Mononuclear cell (primary cell): ENCODE data around the gene CA4. TPM values are rescaled to one million over a fixed set of nuclear protein-coding genes. Genes with fewer than 3 reads are reported as not detected.
A peak's percentile ranks its signal among the peaks of the same experiment; 100 is the strongest.

Source experiments
- H3K27me3 ChIP-seq: 2 replicates; pipeline ENCODE4 v1.6.0; 2011; ENCODE audit warnings: low read length, control low read depth; ENCODE audit not compliant: insufficient read depth
- H3K4me1 ChIP-seq: 2 replicates; pipeline ENCODE4 v1.5.1; 2011; ENCODE audit warnings: mild to moderate bottlenecking, low read length, control low read depth; ENCODE audit not compliant: insufficient read depth
- H3K4me3 ChIP-seq: 2 replicates; pipeline ENCODE4 v1.5.1; 2011; ENCODE audit warnings: mild to moderate bottlenecking, low read length, moderate library complexity
- H3K9me3 ChIP-seq: 2 replicates; pipeline ENCODE4 v1.5.1; 2011; ENCODE audit warnings: low read depth, mild to moderate bottlenecking, control low read depth, low read length
- total RNA-seq: library from RNA; depleted of rRNA; stranded (reverse); fragments of >200 nt; gene quantifications from one replicate; pipeline ENCODE4 v1.2.3, GENCODE V29; 2012

The CA4 gene
- total RNA-seq, 1 donor = not detected

DNA sequence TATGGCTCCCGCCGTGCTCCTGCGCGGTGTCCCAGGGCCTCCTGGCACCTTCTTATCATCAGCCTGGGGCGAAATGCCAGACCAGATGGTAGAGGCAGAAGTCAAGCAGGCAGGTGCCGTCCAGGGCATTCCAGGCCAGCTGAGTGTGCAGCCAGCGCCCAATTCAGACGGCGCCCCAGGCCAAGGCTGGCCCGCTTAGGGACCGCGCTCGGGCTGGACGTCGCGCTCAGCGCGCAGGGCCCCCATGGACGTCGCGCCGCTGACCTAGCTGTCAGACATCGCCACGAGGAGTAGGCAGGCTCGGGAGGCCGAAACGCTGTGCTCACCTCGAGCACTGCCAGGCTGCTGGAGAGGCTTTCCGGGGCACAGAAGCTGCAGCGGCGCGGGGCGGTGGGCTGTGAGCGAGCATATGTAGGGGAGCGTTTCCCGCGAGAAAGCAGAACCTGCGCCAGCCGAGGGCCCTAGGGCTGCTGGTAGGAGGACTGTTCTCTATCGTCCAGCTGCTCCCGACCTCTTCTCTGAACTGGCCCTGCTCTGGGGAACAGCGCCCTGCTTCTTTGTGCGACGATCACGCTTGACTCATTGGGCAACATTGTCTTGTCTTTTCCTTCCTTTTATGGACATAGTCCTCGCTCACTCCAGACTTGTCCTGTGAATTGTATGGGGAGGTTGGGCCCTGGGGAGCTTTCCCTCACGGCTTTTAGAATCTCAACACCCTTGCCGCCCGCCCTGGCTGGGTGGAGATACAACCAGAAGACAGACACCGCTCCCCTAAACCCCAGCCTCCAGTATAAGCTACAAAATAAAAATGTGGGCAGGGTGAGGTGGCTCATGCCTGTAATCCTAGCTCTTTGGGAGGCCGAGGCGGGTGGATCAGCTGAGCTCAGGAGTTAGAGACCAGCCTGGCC is 8.4 kb upstream of the CA4 start:
- Histone ChIP-seq H3K9me3 (no peaks in the 10 kb centered on the region), H3K4me3 (no peak overlapping the region), H3K27me3 (peaks cover 53% of the 10 kb centered on the region), H3K4me1 (peaks cover 37% of the 10 kb centered on the region)

DNA sequence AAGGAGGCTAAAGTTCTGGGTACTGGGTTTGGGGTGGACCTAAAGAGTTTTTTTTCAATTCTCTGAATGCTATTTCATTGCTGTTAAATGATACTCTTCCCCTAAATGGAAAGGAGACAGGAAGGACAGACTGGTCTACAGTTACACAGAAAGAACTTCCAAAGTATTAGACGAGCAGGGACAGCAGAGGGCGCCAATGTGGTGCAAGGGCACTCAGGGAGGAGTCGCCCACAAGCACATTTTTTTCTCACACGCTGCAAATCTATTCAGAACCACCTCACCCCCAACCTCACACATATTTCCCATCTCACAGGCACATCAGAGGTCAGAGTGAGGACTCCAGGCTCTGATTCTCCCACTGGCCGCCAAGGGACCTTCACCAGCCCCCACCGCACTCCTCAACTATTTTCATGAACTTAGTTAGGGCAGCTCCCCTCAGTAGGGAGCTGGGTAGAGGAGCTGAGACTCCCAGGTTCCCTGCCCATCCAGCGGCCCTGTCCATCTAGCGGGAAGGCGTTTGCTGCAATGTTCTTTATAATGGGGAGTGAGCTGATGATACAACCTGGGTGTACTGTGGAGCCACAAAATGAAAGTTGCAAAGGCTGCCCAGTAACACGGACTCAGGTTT is 6.8 kb upstream of the CA4 start:
- no peaks in the 10 kb centered on the region for H3K9me3 ChIP-seq
- H3K4me1 ChIP-seq = peaks cover 37% of the 10 kb centered on the region
- peaks cover 56% of the 10 kb centered on the region for H3K27me3 ChIP-seq
- no peak overlapping the region for H3K4me3 ChIP-seq

GRCh38 chr17:60145006-60145935 is 4.5 kb upstream of the CA4 start:
- Histone ChIP-seq H3K4me1 (peaks cover 40% of the 10 kb centered on the region), H3K9me3 (no peaks in the 10 kb centered on the region), H3K27me3 (peaks cover 56% of the 10 kb centered on the region), H3K4me3 (no peak overlapping the region)

GRCh38 chr17:60146206-60146605 is 3.6 kb upstream of the CA4 start:
- no peaks in the 10 kb centered on the region for H3K9me3 ChIP-seq
- H3K4me3 ChIP-seq = no peak overlapping the region
- peaks cover 54% of the 10 kb centered on the region for H3K27me3 ChIP-seq
- H3K4me1 ChIP-seq = peaks cover 46% of the 10 kb centered on the region

- Histone ChIP-seq H3K27me3 (peaks cover 53% of the 10 kb centered on the region), H3K4me3 (no peak overlapping the region), H3K4me1 (peaks cover 39% of the 10 kb centered on the region), H3K9me3 (no peaks in the 10 kb centered on the region)
These were observed 2.1 kb upstream of the CA4 start for GRCh38 chr17:60147553-60148223.

GRCh38 chr17:60148373-60148772 is 1.4 kb upstream of the CA4 start:
- no peak overlapping the region for H3K4me3 ChIP-seq
- H3K9me3 ChIP-seq = no peaks in the 10 kb centered on the region
- H3K4me1 ChIP-seq = peaks cover 32% of the 10 kb centered on the region
- peaks cover 52% of the 10 kb centered on the region for H3K27me3 ChIP-seq

DNA sequence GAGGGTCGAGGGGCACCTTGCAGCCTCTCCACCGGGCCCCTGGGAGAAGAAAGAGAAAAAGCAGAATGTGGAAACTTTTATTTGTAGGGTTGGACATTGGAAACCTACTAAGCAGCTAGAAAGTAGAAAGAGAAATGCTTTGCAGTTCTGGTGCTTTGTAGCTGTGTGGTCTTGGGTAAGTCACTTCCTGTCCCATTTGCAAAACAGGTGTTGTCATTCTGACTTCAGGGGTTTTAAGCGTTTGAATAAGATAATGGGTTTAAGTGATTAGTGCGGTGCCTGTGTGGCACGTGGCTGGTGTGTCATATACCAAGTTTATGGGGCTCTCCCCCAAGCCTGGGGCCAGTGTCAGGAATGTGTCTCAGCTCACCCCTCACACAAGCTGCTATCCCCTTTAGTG is 1.6 kb downstream of the CA4 start:
- H3K4me3 ChIP-seq = peak overlapping the region; percentile 17
- peaks cover 46% of the 10 kb centered on the region for H3K27me3 ChIP-seq
- H3K9me3 ChIP-seq = no peaks in the 10 kb centered on the region

GRCh38 chr17:60153606-60154390 is 4.0 kb downstream of the CA4 start:
- Histone ChIP-seq H3K27me3 (peaks cover 35% of the 10 kb centered on the region), H3K4me1 (peaks cover 29% of the 10 kb centered on the region), H3K9me3 (no peaks in the 10 kb centered on the region), H3K4me3 (no peak overlapping the region)

More for the DNA sequence above, 1.6 kb downstream of the CA4 start:
- peaks cover 29% of the 10 kb centered on the region for H3K4me1 ChIP-seq

DNA sequence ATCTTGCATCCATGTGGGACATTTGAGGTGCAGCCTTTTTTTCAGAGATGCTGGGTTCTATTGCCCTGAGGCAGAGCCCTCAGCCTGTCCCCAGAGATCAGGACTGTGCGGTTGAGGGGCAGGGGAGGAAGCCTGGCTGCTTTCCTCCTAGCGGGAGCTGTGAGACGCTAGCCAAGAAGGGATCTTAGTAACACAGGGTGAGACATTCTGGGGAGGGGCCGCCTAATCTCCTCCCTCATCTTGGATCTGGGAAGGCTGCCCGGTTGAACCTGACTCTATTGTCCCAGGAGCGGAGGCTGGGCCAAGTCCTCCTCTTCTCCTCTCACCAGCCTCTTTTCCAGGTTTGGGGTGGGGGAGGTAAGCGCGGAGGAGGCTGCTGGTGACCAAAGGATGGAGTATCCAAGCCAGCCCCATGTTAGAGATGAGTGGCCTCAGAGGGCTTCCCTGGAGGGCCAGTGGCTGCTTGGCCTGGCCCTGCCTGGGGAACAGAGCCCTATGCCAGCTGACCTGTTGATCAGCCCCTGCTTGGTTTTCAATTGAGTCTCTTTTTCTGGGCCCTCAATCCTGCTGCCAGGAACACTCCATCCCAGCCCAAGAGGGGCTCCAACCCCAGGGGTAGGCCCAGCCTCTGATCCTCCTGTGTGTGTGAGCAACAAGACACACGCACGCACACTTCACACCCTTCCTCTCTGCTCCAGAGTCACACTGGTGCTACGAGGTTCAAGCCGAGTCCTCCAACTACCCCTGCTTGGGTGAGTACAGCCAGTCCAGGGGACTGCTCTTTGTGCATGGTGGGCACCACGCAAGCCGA is 5.0 kb downstream of the CA4 start:
- Histone ChIP-seq H3K27me3 (peaks cover 25% of the 10 kb centered on the region), H3K9me3 (no peaks in the 10 kb centered on the region), H3K4me3 (no peak overlapping the region), H3K4me1 (peaks cover 21% of the 10 kb centered on the region)

- Histone ChIP-seq H3K4me3 (no peak overlapping the region), H3K27me3 (peaks cover 20% of the 10 kb centered on the region), H3K4me1 (peaks cover 15% of the 10 kb centered on the region), H3K9me3 (no peaks in the 10 kb centered on the region)
These were observed 5.6 kb downstream of the CA4 start for GRCh38 chr17:60155427-60155814.

DNA sequence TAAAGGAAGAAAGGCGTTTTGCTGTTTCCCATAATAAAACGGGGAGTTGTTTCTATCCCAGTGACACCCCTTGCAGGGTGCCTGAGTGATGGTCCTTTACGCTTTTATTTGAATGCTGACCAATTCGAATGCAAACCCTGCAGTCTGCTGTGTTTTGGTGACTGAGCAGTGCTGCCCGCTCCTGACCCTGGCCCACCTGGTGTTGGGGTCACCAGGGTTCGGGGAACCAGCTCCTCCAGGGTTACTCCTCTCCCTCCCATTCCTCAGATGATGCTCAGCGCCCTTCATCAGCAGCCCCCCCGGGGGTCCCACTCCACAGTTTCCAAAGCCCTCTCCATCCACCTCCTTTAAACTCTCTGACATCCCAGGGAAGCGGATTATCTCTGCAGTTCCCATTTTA is 6.0 kb downstream of the CA4 start:
- H3K4me3 ChIP-seq = no peak overlapping the region
- H3K9me3 ChIP-seq = no peaks in the 10 kb centered on the region
- H3K27me3 ChIP-seq = peaks cover 17% of the 10 kb centered on the region
- peaks cover 11% of the 10 kb centered on the region for H3K4me1 ChIP-seq

DNA sequence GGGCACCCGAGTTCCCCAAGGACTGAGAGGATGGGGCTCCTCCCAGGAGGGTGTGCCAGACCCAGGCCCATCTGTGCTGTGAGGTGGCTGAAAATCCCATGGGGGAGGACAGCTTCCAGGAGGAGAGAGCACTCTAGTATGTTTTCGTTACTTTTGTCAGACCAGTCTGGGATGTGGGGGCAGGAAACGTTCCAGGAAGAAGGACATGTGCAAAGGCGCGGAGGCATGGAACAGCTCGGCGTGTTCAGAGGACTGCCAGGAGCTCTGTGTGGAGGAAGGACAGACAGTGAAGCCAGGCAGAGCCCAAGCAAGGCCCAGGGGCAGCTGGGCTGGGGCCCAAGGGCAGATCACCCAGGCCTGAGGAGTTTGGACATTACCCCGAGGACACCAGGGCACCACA is 7.0 kb downstream of the CA4 start:
- H3K27me3 ChIP-seq = peaks cover 9% of the 10 kb centered on the region
- H3K4me1 ChIP-seq = peaks cover 3% of the 10 kb centered on the region
- no peaks in the 10 kb centered on the region for H3K9me3 ChIP-seq
- H3K4me3 ChIP-seq = no peak overlapping the region

- H3K27me3 ChIP-seq = peaks cover under 1% of the 10 kb centered on the region
These were observed 7.8 kb downstream of the CA4 start for GRCh38 chr17:60157487-60158040.

More at GRCh38 chr17:60157487-60158040, 7.8 kb downstream of the CA4 start:
- no peaks in the 10 kb centered on the region for H3K9me3 ChIP-seq
- no peak overlapping the region for H3K4me3 ChIP-seq
- H3K4me1 ChIP-seq = peaks cover 7% of the 10 kb centered on the region
